ENCODE data around the gene TOR2A.

The TOR2A gene

GRCh38 chr9:127777368-127777980, 42.4 kb upstream of the TOR2A start:
- no peak for DNase-seq (ENCODE audit: low read depth, low spot score)
- Histone ChIP-seq H3K4me3 (no peak overlapping the region), H3K9me3 (ENCODE audit: low read depth, low read length) (no peaks in the 10 kb centered on the region), H3K36me3 (ENCODE audit: insufficient read depth, low read length) (no peaks in the 10 kb centered on the region), H3K27ac (no peak overlapping the region), H3K9ac (ENCODE audit: insufficient read length) (no peak overlapping the region)
- TF ChIP-seq FOXP2 (optimal IDR thresholded peaks at IDR 0.05; ENCODE audit: control extremely low read depth, extremely low read length, insufficient read depth) (no peak), POLR2AphosphoS5 (IDR thresholded peaks at IDR 0.05; ENCODE audit: borderline replicate concordance, low read depth, low read length) (no peak), EZH2 (IDR thresholded peaks at IDR 0.05) (no peak)

DNA sequence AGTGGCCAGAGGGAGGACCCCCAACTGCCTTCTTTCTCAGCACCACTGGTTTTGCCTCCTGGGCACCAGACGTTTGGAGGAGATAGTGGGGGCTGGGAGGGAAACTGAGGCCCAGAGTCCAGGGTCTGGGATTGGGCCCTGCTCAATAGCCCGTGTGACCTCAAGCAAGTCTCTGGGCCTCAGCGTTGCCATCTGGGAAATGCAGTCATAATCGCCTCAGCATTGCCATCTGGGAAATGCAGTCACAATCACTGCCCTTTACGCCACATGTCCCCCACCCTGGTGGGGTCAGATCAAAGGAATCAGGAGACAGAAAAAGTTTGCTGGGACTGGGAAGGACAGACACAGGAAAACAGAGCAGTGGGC, 41.8 kb upstream of the TOR2A start:
- Histone ChIP-seq H3K4me3 (no peak overlapping the region), H3K36me3 (ENCODE audit: insufficient read depth, low read length) (no peaks in the 10 kb centered on the region), H3K27ac (no peak overlapping the region), H3K9me3 (ENCODE audit: low read depth, low read length) (no peaks in the 10 kb centered on the region), H3K9ac (ENCODE audit: insufficient read length) (no peak overlapping the region)
- no peak for DNase-seq (ENCODE audit: low read depth, low spot score)
- TF ChIP-seq EZH2 (IDR thresholded peaks at IDR 0.05) (no peak), POLR2AphosphoS5 (IDR thresholded peaks at IDR 0.05; ENCODE audit: borderline replicate concordance, low read depth, low read length) (no peak), FOXP2 (optimal IDR thresholded peaks at IDR 0.05; ENCODE audit: control extremely low read depth, extremely low read length, insufficient read depth) (no peak)

- no peak for DNase-seq (ENCODE audit: low read depth, low spot score)
- no peak overlapping the region for H3K4me3 ChIP-seq
- no peaks in the 10 kb centered on the region for H3K9me3 ChIP-seq (ENCODE audit: low read depth, low read length)
- TF ChIP-seq POLR2AphosphoS5 (IDR thresholded peaks at IDR 0.05; ENCODE audit: borderline replicate concordance, low read depth, low read length) (no peak), FOXP2 (optimal IDR thresholded peaks at IDR 0.05; ENCODE audit: control extremely low read depth, extremely low read length, insufficient read depth) (no peak), EZH2 (IDR thresholded peaks at IDR 0.05) (no peak)
- no peak overlapping the region for H3K9ac ChIP-seq (ENCODE audit: insufficient read length)
- H3K36me3 ChIP-seq (ENCODE audit: insufficient read depth, low read length), result no peaks in the 10 kb centered on the region
- H3K27ac ChIP-seq, result no peak overlapping the region
Measured at GRCh38 chr9:127776195-127776923, 41.3 kb upstream of the TOR2A start.

GRCh38 chr9:127773981-127774380, 38.9 kb upstream of the TOR2A start:
- TF ChIP-seq POLR2AphosphoS5 (IDR thresholded peaks at IDR 0.05; ENCODE audit: borderline replicate concordance, low read depth, low read length), result no peak
- no peak overlapping the region for H3K9ac ChIP-seq (ENCODE audit: insufficient read length)
- no peak overlapping the region for H3K27ac ChIP-seq
- no peak for DNase-seq (ENCODE audit: low read depth, low spot score)
- no peaks in the 10 kb centered on the region for H3K36me3 ChIP-seq (ENCODE audit: insufficient read depth, low read length)
- H3K4me3 ChIP-seq, result no peak overlapping the region
- no peaks in the 10 kb centered on the region for H3K9me3 ChIP-seq (ENCODE audit: low read depth, low read length)

GRCh38 chr9:127773272-127773671, 38.2 kb upstream of the TOR2A start:
- no peaks in the 10 kb centered on the region for H3K9me3 ChIP-seq (ENCODE audit: low read depth, low read length)
- no peak overlapping the region for H3K9ac ChIP-seq (ENCODE audit: insufficient read length)
- TF ChIP-seq FOXP2 (optimal IDR thresholded peaks at IDR 0.05; ENCODE audit: control extremely low read depth, extremely low read length, insufficient read depth) (no peak), POLR2AphosphoS5 (IDR thresholded peaks at IDR 0.05; ENCODE audit: borderline replicate concordance, low read depth, low read length) (no peak), EZH2 (IDR thresholded peaks at IDR 0.05) (no peak)
- no peaks in the 10 kb centered on the region for H3K36me3 ChIP-seq (ENCODE audit: insufficient read depth, low read length)
- H3K4me3 ChIP-seq, result no peak overlapping the region
- H3K27ac ChIP-seq, result no peak overlapping the region
- DNase-seq (ENCODE audit: low read depth, low spot score), result no peak

- no peak for TF ChIP-seq EZH2 (IDR thresholded peaks at IDR 0.05)
- no peak for TF ChIP-seq POLR2AphosphoS5 (IDR thresholded peaks at IDR 0.05; ENCODE audit: borderline replicate concordance, low read depth, low read length)
- TF ChIP-seq FOXP2 (optimal IDR thresholded peaks at IDR 0.05; ENCODE audit: control extremely low read depth, extremely low read length, insufficient read depth), result no peak
- Histone ChIP-seq H3K27ac (no peak overlapping the region), H3K4me3 (no peak overlapping the region), H3K9ac (ENCODE audit: insufficient read length) (no peak overlapping the region), H3K9me3 (ENCODE audit: low read depth, low read length) (no peaks in the 10 kb centered on the region), H3K36me3 (ENCODE audit: insufficient read depth, low read length) (no peaks in the 10 kb centered on the region)
- DNase-seq (ENCODE audit: low read depth, low spot score), result no peak
Measured at GRCh38 chr9:127772603-127773002, 37.5 kb upstream of the TOR2A start.

GRCh38 chr9:127771570-127772189, 36.6 kb upstream of the TOR2A start:
- H3K27ac ChIP-seq, result 0 out of 2 replicates have a peak overlapping the region, but pooled peaks have one; percentile 11
- H3K9ac ChIP-seq (ENCODE audit: insufficient read length), result peak overlapping the region; percentile 59
- peak overlapping the region; percentile 75 for H3K4me3 ChIP-seq
- no peaks in the 10 kb centered on the region for H3K9me3 ChIP-seq (ENCODE audit: low read depth, low read length)
- H3K36me3 ChIP-seq (ENCODE audit: insufficient read depth, low read length), result no peaks in the 10 kb centered on the region
- no peak for TF ChIP-seq EZH2 (IDR thresholded peaks at IDR 0.05)
- no peak for TF ChIP-seq FOXP2 (optimal IDR thresholded peaks at IDR 0.05; ENCODE audit: control extremely low read depth, extremely low read length, insufficient read depth)
- no peak for TF ChIP-seq POLR2AphosphoS5 (IDR thresholded peaks at IDR 0.05; ENCODE audit: borderline replicate concordance, low read depth, low read length)
- no peak for DNase-seq (ENCODE audit: low read depth, low spot score)

GRCh38 chr9:127770905-127771569, 35.9 kb upstream of the TOR2A start:
- Histone ChIP-seq H3K4me3 (peak overlapping the region; percentile 75), H3K36me3 (ENCODE audit: insufficient read depth, low read length) (no peaks in the 10 kb centered on the region), H3K27ac (no peak overlapping the region), H3K9ac (ENCODE audit: insufficient read length) (no peak overlapping the region), H3K9me3 (ENCODE audit: low read depth, low read length) (no peaks in the 10 kb centered on the region)
- DNase-seq (ENCODE audit: low read depth, low spot score), result peak; percentile 62
- TF ChIP-seq FOXP2 (optimal IDR thresholded peaks at IDR 0.05; ENCODE audit: control extremely low read depth, extremely low read length, insufficient read depth) (no peak), POLR2AphosphoS5 (IDR thresholded peaks at IDR 0.05; ENCODE audit: borderline replicate concordance, low read depth, low read length) (no peak), EZH2 (IDR thresholded peaks at IDR 0.05) (no peak)
